H9 (cell line): ENCODE results near the gene SCTR. TPM values are rescaled to one million over a fixed set of nuclear protein-coding genes. Genes with fewer than 3 reads are reported as not detected.

Source experiments
- DNase-seq: peaks from one replicate; pipeline ENCODE4 v3.0.0-alpha.2; 2017
- H2AFZ ChIP-seq: one replicate; pipeline ENCODE4 v1.6.1; 2013; ENCODE audit warnings: mild to moderate bottlenecking, low read length, control low read depth, moderate library complexity
- H2AK5ac ChIP-seq: 2 replicates; pipeline ENCODE4 v1.6.1; 2013; ENCODE audit warnings: low read length, control low read depth, mixed read lengths; ENCODE audit not compliant: insufficient read length
- H2BK120ac ChIP-seq: one replicate; pipeline ENCODE4 v1.6.1; 2013; ENCODE audit warnings: low read depth, mild to moderate bottlenecking, low read length, control low read depth, inconsistent platforms; ENCODE audit not compliant: poor library complexity, severe bottlenecking
- H2BK12ac ChIP-seq: 2 replicates; pipeline ENCODE4 v1.6.1; 2013; ENCODE audit warnings: low read length, control low read depth, mixed read lengths, low read depth; ENCODE audit not compliant: insufficient read length
- H2BK15ac ChIP-seq: 2 replicates; pipeline ENCODE4 v1.6.1; 2013; ENCODE audit warnings: low read depth, low read length, control low read depth
- H2BK20ac ChIP-seq: one replicate; pipeline ENCODE4 v1.6.1; 2013; ENCODE audit warnings: low read depth, mild to moderate bottlenecking, low read length, control low read depth, inconsistent platforms; ENCODE audit not compliant: poor library complexity, severe bottlenecking
- H2BK5ac ChIP-seq: 2 replicates; pipeline ENCODE4 v1.6.1; 2013; ENCODE audit warnings: low read length, control low read depth, mixed read lengths; ENCODE audit not compliant: insufficient read length
- H3K14ac ChIP-seq: 2 replicates; pipeline ENCODE4 v1.6.1; 2013; ENCODE audit warnings: low read length, control low read depth; ENCODE audit not compliant: insufficient read depth
- H3K18ac ChIP-seq: 2 replicates; pipeline ENCODE4 v1.6.1; 2013; ENCODE audit warnings: low read depth, mild to moderate bottlenecking, mixed read lengths, low read length, control low read depth; ENCODE audit not compliant: insufficient read length
- H3K23ac ChIP-seq: 2 replicates; pipeline ENCODE4 v1.6.1; 2013; ENCODE audit warnings: low read length, control low read depth, mixed read lengths, low read depth; ENCODE audit not compliant: insufficient read length
- H3K23me2 ChIP-seq: 2 replicates; pipeline ENCODE4 v1.6.1; 2013; ENCODE audit warnings: low read depth, mild to moderate bottlenecking, mixed read lengths, low read length, control low read depth; ENCODE audit not compliant: insufficient read length, poor library complexity, severe bottlenecking
- H3K27ac ChIP-seq: 2 replicates; pipeline ENCODE4 v1.5.1; 2013; ENCODE audit warnings: low read length, control low read depth, mixed read lengths, low read depth; ENCODE audit not compliant: insufficient read length
- H3K27me3 ChIP-seq: 2 replicates; pipeline ENCODE4 v1.6.1; 2013; ENCODE audit warnings: low read length, control low read depth, inconsistent platforms; ENCODE audit not compliant: insufficient read depth
- H3K4ac ChIP-seq: 2 replicates; pipeline ENCODE4 v1.6.1; 2013; ENCODE audit warnings: low read depth, mild to moderate bottlenecking, control low read depth, inconsistent platforms, low read length, moderate library complexity
- H3K4me1 ChIP-seq: 2 replicates; pipeline ENCODE4 v1.6.1; 2013; ENCODE audit warnings: low read length, control low read depth, inconsistent platforms; ENCODE audit not compliant: insufficient read depth
- H3K4me2 ChIP-seq: 2 replicates; pipeline ENCODE4 v1.6.1; 2013; ENCODE audit warnings: low read length, control low read depth, mixed read lengths; ENCODE audit not compliant: insufficient read length, insufficient read depth
- H3K56ac ChIP-seq: 2 replicates; pipeline ENCODE4 v1.6.1; 2013; ENCODE audit warnings: low read depth, mild to moderate bottlenecking, mixed read lengths, low read length, control low read depth; ENCODE audit not compliant: insufficient read length
- H3K79me1 ChIP-seq: 2 replicates; pipeline ENCODE4 v1.6.1; 2013; ENCODE audit warnings: low read depth, mild to moderate bottlenecking, moderate library complexity, low read length, control low read depth, inconsistent platforms; ENCODE audit not compliant: insufficient read depth, poor library complexity, severe bottlenecking
- H3K79me2 ChIP-seq: 2 replicates; pipeline ENCODE4 v1.6.1; 2013; ENCODE audit warnings: low read length, control low read depth, inconsistent platforms; ENCODE audit not compliant: insufficient read depth
- H3K9ac ChIP-seq: 2 replicates; pipeline ENCODE4 v1.6.1; 2013; ENCODE audit warnings: low read length, control low read depth, mixed read lengths; ENCODE audit not compliant: insufficient read length; ENCODE audit errors: extremely low read depth
- H3K9me3 ChIP-seq: one replicate; pipeline ENCODE4 v1.6.1; 2013; ENCODE audit warnings: low read depth, low read length, inconsistent platforms; ENCODE audit not compliant: control insufficient read depth
- H3T11ph ChIP-seq: one replicate; pipeline ENCODE4 v1.6.1; 2013; ENCODE audit warnings: mild to moderate bottlenecking, low read length, control low read depth, inconsistent platforms
- H4K20me1 ChIP-seq: one replicate; pipeline ENCODE4 v1.6.1; 2013; ENCODE audit not compliant: control insufficient read depth, insufficient read length, insufficient read depth
- H4K5ac ChIP-seq: 2 replicates; pipeline ENCODE4 v1.6.1; 2013; ENCODE audit warnings: low read depth, mild to moderate bottlenecking, mixed read lengths, low read length, control low read depth; ENCODE audit not compliant: insufficient read length
- H4K8ac ChIP-seq: replicated peaks from 2 replicates; pipeline ENCODE4 v1.6.1; 2013; ENCODE audit warnings: low read length, control low read depth, mixed read lengths, low read depth; ENCODE audit not compliant: insufficient read length
- H4K91ac ChIP-seq: 2 replicates; pipeline ENCODE4 v1.6.1; 2013; ENCODE audit warnings: low read depth, mild to moderate bottlenecking, moderate library complexity, mixed read lengths, low read length, control low read depth; ENCODE audit not compliant: insufficient read length
- H3K27ac Mint-ChIP-seq, 3 experiments: 2 replicates in 2 of 3; 3 replicates in 1 of 3; pipeline ENCODE4 v1.8.0; 2020 to 2021; ENCODE audit warnings: mixed read lengths in 3 of 3, mild to moderate bottlenecking in 1 of 3, moderate library complexity in 1 of 3
- H3K27me3 Mint-ChIP-seq: 2 replicates; pipeline ENCODE4 v1.8.0; 2021; ENCODE audit warnings: low read depth, mild to moderate bottlenecking, moderate library complexity, mixed read lengths
- H3K36me3 Mint-ChIP-seq, 3 experiments: 2 replicates in 2 of 3; 3 replicates in 1 of 3; pipeline ENCODE4 v1.8.0; 2020 to 2021; ENCODE audit warnings: low read depth in 3 of 3, mixed read lengths in 3 of 3; ENCODE audit not compliant: insufficient read depth in 1 of 3
- H3K4me1 Mint-ChIP-seq, 2 experiments: 2 replicates each; pipeline ENCODE4 v1.8.0; 2020; ENCODE audit warnings: mixed read lengths in 2 of 2
- H3K4me3 Mint-ChIP-seq, 2 experiments: 2 replicates in 1 of 2; 3 replicates in 1 of 2; pipeline ENCODE4 v1.8.0; 2020 to 2021; ENCODE audit warnings: mild to moderate bottlenecking in 2 of 2, mixed read lengths in 2 of 2, moderate library complexity in 1 of 2
- H3K9me3 Mint-ChIP-seq, 2 experiments: 2 replicates in 1 of 2; 3 replicates in 1 of 2; pipeline ENCODE4 v1.8.0; 2020; ENCODE audit warnings: mild to moderate bottlenecking in 2 of 2, mixed read lengths in 2 of 2, moderate library complexity in 1 of 2
- CTCF ChIP-seq: fragments of 200-600 bp; sonication (generic); conservative IDR thresholded peaks from 3 replicates; pipeline ENCODE4 v1.8.0; 2021; ENCODE audit warnings: antibody characterized with exemption, mild to moderate bottlenecking
- WGBS: extraction: QIAGEN DNeasy Blood & Tissue Kit; methylation state at CpG from one replicate; pipeline ENCODE4 v1.1.7; 2013; ENCODE audit warnings: missing lambda C conversion rate, low lambda C conversion rate, mixed read lengths; ENCODE audit not compliant: insufficient read length; ENCODE audit errors: extremely low coverage; 5-methylcytosine and 5-hydroxymethylcytosine counted together
- total RNA-seq: library from RNA; stranded (reverse); gene quantifications from 2 replicates; pipeline ENCODE4 v1.2.1, GENCODE V29; 2021

Gene SCTR
- total RNA-seq, 1 experiment from 2014 or later, result not detected

DNA sequence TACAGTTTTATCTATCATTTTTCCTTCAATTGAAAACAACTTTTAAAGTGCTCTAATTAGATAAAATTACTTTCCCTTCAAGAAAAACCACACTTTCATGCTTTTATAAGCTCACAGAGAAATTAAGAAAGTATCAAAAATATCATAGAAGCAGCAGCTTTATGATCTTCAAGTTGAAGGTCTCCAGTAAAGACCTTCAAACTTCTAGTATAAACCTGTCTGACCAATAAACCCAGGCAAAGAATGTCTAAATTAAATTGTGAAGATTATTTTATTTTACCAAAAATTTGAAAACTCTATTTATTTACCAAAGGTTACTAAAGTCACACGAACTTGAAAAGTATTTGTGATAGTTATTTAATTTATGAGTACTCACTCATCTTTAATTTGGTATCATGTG lies 9.3 kb upstream of the SCTR start:
- no peaks in the 10 kb centered on the region for H3K27me3 ChIP-seq
- H3K23me2 ChIP-seq, result no peaks in the 10 kb centered on the region
- no peak overlapping the region for H3K27ac Mint-ChIP-seq
- no peaks in the 10 kb centered on the region for H3K4me1 ChIP-seq
- peaks cover 3 to 12% (median 4%) of the 10 kb centered on the region in 3 experiments; a peak in 6 of 7 replicates for H3K36me3 Mint-ChIP-seq
- no peak overlapping the region for H2BK120ac ChIP-seq
- H2AK5ac ChIP-seq, result no peak overlapping the region
- H2BK15ac ChIP-seq, result no peak overlapping the region
- no peak overlapping the region for H2BK20ac ChIP-seq
- H3K4me1 Mint-ChIP-seq, result peaks cover 15 to 18% of the 10 kb centered on the region in 2 experiments
- H3K9ac ChIP-seq, result no peak overlapping the region
- H4K20me1 ChIP-seq, result no peaks in the 10 kb centered on the region
- no peaks in the 10 kb centered on the region for H3K79me1 ChIP-seq
- H3K9me3 Mint-ChIP-seq, result peaks cover 11 to 13% of the 10 kb centered on the region in 2 experiments
- H2AFZ ChIP-seq, result no peak overlapping the region
- no peak overlapping the region for H3K4me3 Mint-ChIP-seq
- no peak overlapping the region for H2BK12ac ChIP-seq
- no peak overlapping the region for H3K18ac ChIP-seq
- H3K4ac ChIP-seq, result no peak overlapping the region
- no peaks in the 10 kb centered on the region for H3K79me2 ChIP-seq
- H3K27ac ChIP-seq, result no peak overlapping the region
- H4K8ac ChIP-seq, result no peak overlapping the region
- H4K5ac ChIP-seq, result no peak overlapping the region
- H3K4me2 ChIP-seq, result no peak overlapping the region
- peaks cover 6% of the 10 kb centered on the region for H3K27me3 Mint-ChIP-seq
- H3K56ac ChIP-seq, result no peak overlapping the region
- H3K23ac ChIP-seq, result no peak overlapping the region
- WGBS, result no CpG with 5 or more reads among the region's 1 CpG
- H3T11ph ChIP-seq, result no peak overlapping the region
- H3K9me3 ChIP-seq, result no peaks in the 10 kb centered on the region
- no peak overlapping the region for H3K14ac ChIP-seq
- H2BK5ac ChIP-seq, result no peak overlapping the region
- TF ChIP-seq CTCF, result no peak
- DNase-seq, result no peak
- no peak overlapping the region for H4K91ac ChIP-seq
